Neural cell (in vitro differentiated cells): ENCODE data around the gene PDE3A.
"Not testable (repeated sequence)": the region's sequence is repeated elsewhere in the genome, so short reads cannot be mapped to it uniquely, and the experiment has no call there.

ENCODE experiments used
- EP300 ChIP-seq: fragments of 450-650 bp; conservative IDR thresholded peaks from 2 replicates; pipeline ENCODE4 v1.6.1; 2014; ENCODE audit warnings: antibody characterized with exemption, mild to moderate bottlenecking, moderate library complexity; ENCODE audit not compliant: poor library complexity, severe bottlenecking
- EZH2 ChIP-seq: fragments of 200-600, 300-800 bp; shearing (Covaris generic), sonication (generic); IDR thresholded peaks from 2 replicates; pipeline ENCODE4 v1.6.1; 2014; ENCODE audit warnings: antibody characterized with exemption, low read length, borderline replicate concordance, mild to moderate bottlenecking; ENCODE audit not compliant: insufficient read depth, poor library complexity, severe bottlenecking
- MXI1 ChIP-seq: fragments of 450-650 bp; conservative IDR thresholded peaks from 2 replicates; pipeline ENCODE4 v1.6.1; 2014; ENCODE audit warnings: antibody characterized with exemption, mild to moderate bottlenecking; ENCODE audit not compliant: poor library complexity, severe bottlenecking
- POLR2AphosphoS5 ChIP-seq: IDR thresholded peaks from 2 replicates; pipeline ENCODE4 v1.6.1; 2012
- RAD21 ChIP-seq: fragments of 450-650 bp; conservative IDR thresholded peaks from 2 replicates; pipeline ENCODE4 v1.6.1; 2014; ENCODE audit warnings: antibody characterized with exemption, mild to moderate bottlenecking, moderate library complexity
- SMC3 ChIP-seq: fragments of 450-650 bp; conservative IDR thresholded peaks from 2 replicates; pipeline ENCODE4 v1.6.1; 2014; ENCODE audit warnings: antibody characterized with exemption, mild to moderate bottlenecking, moderate library complexity; ENCODE audit not compliant: poor library complexity
- TAF1 ChIP-seq: IDR thresholded peaks from 2 replicates; pipeline ENCODE4 v1.6.1; 2012; ENCODE audit warnings: low read depth
- TF ChIP-seq, protein P1 (sequence below): fragments of 450-650 bp; IDR thresholded peaks from 2 replicates; pipeline ENCODE4 v1.5.1; 2014; ENCODE audit warnings: antibody characterized with exemption, mild to moderate bottlenecking, moderate library complexity; ENCODE audit not compliant: poor library complexity, severe bottlenecking
- TF ChIP-seq, protein P2 (sequence below): IDR thresholded peaks from 2 replicates; pipeline ENCODE4 v1.6.1; 2012; ENCODE audit warnings: borderline replicate concordance

DNA sequence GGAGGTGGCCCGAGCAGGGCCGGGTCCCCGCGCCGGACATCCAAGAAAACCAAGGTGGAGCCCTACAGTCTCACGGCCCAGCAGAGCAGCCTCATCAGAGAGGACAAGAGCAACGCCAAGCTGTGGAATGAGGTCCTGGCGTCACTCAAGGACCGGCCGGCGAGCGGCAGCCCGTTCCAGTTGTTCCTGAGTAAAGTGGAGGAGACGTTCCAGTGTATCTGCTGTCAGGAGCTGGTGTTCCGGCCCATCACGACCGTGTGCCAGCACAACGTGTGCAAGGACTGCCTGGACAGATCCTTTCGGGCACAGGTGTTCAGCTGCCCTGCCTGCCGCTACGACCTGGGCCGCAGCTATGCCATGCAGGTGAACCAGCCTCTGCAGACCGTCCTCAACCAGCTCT, 184.2 kb downstream of the PDE3A start:
- TF ChIP-seq POLR2AphosphoS5, MXI1, RAD21, TAF1, EZH2, EP300, SMC3: not testable (repeated sequence)
- TF ChIP-seq, protein P1, sequence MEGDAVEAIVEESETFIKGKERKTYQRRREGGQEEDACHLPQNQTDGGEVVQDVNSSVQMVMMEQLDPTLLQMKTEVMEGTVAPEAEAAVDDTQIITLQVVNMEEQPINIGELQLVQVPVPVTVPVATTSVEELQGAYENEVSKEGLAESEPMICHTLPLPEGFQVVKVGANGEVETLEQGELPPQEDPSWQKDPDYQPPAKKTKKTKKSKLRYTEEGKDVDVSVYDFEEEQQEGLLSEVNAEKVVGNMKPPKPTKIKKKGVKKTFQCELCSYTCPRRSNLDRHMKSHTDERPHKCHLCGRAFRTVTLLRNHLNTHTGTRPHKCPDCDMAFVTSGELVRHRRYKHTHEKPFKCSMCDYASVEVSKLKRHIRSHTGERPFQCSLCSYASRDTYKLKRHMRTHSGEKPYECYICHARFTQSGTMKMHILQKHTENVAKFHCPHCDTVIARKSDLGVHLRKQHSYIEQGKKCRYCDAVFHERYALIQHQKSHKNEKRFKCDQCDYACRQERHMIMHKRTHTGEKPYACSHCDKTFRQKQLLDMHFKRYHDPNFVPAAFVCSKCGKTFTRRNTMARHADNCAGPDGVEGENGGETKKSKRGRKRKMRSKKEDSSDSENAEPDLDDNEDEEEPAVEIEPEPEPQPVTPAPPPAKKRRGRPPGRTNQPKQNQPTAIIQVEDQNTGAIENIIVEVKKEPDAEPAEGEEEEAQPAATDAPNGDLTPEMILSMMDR: not testable (repeated sequence)
- TF ChIP-seq, protein P2, sequence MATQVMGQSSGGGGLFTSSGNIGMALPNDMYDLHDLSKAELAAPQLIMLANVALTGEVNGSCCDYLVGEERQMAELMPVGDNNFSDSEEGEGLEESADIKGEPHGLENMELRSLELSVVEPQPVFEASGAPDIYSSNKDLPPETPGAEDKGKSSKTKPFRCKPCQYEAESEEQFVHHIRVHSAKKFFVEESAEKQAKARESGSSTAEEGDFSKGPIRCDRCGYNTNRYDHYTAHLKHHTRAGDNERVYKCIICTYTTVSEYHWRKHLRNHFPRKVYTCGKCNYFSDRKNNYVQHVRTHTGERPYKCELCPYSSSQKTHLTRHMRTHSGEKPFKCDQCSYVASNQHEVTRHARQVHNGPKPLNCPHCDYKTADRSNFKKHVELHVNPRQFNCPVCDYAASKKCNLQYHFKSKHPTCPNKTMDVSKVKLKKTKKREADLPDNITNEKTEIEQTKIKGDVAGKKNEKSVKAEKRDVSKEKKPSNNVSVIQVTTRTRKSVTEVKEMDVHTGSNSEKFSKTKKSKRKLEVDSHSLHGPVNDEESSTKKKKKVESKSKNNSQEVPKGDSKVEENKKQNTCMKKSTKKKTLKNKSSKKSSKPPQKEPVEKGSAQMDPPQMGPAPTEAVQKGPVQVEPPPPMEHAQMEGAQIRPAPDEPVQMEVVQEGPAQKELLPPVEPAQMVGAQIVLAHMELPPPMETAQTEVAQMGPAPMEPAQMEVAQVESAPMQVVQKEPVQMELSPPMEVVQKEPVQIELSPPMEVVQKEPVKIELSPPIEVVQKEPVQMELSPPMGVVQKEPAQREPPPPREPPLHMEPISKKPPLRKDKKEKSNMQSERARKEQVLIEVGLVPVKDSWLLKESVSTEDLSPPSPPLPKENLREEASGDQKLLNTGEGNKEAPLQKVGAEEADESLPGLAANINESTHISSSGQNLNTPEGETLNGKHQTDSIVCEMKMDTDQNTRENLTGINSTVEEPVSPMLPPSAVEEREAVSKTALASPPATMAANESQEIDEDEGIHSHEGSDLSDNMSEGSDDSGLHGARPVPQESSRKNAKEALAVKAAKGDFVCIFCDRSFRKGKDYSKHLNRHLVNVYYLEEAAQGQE: not testable (repeated sequence)
